Activated naive CD4-positive, alpha-beta T cell treated with anti-CD3 and anti-CD28 coated beads for 36 hours (primary cell): Measurements from ENCODE around the gene SLC16A13. TPM values are rescaled to one million over a fixed set of nuclear protein-coding genes. Genes with fewer than 3 reads are reported as not detected.
A peak's percentile ranks its signal among the peaks of the same experiment; 100 is the strongest.

Experiments
- CTCF ChIA-PET: fragments of 350-600 bp; sonication (Branson Sonifier 250); formaldehyde crosslinking; loops from one replicate; lab custom pipeline; 2021; ENCODE audit warnings: antibody characterized with exemption; lab: Charles Lee
- DNase-seq: peaks from one replicate; pipeline ENCODE4 v3.0.0-alpha.2; 2020
- H3K27ac Mint-ChIP-seq: one replicate; pipeline ENCODE4 v1.8.0; 2021; ENCODE audit warnings: mild to moderate bottlenecking, mixed read lengths
- H3K27me3 Mint-ChIP-seq: one replicate; pipeline ENCODE4 v1.8.0; 2021; ENCODE audit warnings: low read depth, mixed read lengths
- H3K36me3 Mint-ChIP-seq: one replicate; pipeline ENCODE4 v1.8.0; 2021; ENCODE audit warnings: low read depth, mixed read lengths
- H3K4me1 Mint-ChIP-seq: one replicate; pipeline ENCODE4 v1.8.0; 2021; ENCODE audit warnings: low read depth, mixed read lengths
- H3K4me3 Mint-ChIP-seq: one replicate; pipeline ENCODE4 v1.8.0; 2021; ENCODE audit warnings: mild to moderate bottlenecking, moderate library complexity, mixed read lengths
- H3K9me3 Mint-ChIP-seq: one replicate; pipeline ENCODE4 v1.8.0; 2021; ENCODE audit warnings: mixed read lengths
- intact Hi-C: fragments of 100-400 bp; cut with micrococcal nuclease; formaldehyde crosslinking; loops from one replicate; pipeline ENCODE4 v1.15.1; 2023
- total RNA-seq, 2 experiments: library from RNA; stranded (reverse); gene quantifications; one replicate each; pipeline ENCODE4 v1.2.3, GENCODE V29; 2021

The SLC16A13 gene
- total RNA-seq, 2 experiments from 2014 or later = 4.1 to 5.3 TPM

DNA sequence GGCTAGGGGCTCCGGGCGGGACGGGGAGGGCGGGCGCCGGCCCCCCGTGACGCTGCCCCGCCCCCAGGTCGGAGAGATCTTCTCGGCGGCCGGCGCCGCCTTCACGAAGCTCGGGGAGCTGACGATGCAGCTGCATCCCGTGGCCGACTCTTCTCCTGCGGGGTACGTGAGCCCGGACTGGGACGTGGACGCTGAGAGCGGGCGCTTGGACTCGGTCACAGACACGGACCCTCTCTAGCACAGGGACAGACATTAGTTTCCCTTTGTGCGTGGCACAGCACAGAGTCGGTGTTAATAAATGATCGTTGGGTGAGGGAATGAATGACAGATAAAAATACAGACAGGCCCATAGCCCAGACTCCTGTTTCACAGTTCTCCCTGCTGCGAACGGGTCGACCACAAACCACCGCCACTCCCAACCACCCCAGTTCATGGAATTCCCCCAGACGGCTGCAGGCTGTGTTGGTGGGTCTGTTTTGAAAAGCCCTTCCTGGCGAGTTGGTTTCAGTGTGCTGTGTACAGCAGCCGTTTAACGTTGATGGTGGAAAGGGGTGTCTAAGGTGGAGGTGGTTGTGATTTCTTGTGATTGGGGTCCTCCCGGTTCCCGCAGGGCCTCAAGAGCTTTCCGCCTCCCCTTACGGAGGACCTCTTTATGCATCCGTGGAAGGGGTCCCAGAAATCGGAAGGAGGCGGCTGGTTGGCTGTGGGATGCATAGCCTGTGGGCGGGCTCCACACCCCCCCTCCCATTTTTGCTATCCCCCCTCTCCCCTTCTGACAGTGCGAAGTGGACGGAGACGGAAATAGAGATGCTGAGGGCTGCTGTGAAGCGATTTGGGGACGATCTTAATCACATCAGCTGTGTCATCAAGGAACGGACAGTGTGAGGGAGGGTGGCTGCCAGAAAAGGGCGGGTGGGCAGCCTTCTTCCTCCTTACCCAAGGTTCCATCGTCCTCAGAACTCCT is 20.5 kb upstream of the SLC16A13 start:
- intact Hi-C loops = loop anchor here (1.0 to 5.0 kb wide), 5 partner anchors 8 to 1367 kb away; partner anchors contain the start of genes BCL6B, C17orf100, MED31 and PIMREG
- CTCF ChIA-PET = interaction anchor here (1.1 to 2.2 kb wide), 2 partner anchors 11 to 104 kb away, joined by 3 to 8 read pairs; no protein-coding TSS in a partner anchor
- no peaks in the 10 kb centered on the region for H3K27me3 Mint-ChIP-seq

DNA sequence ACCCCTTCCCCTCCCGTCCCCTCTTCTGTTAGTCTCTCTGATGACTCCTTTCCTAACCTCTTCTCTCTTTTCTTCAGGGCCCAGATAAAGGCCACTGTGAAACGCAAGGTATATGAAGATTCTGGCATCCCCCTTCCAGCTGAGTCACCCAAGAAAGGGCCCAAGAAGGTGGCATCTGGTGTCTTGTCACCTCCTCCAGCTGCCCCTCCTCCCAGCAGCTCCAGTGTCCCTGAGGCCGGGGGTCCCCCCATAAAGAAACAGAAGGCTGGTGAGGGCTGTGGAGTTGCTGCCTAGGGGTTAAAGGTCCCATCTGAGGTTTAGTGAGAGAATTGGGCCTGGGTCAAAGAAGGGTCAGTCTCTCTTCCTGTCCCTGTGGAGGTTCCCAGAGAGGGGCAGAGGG is 19.4 kb upstream of the SLC16A13 start:
- peaks cover 33% of the 10 kb centered on the region for H3K4me1 Mint-ChIP-seq
- H3K9me3 Mint-ChIP-seq = no peaks in the 10 kb centered on the region
- H3K27me3 Mint-ChIP-seq = no peaks in the 10 kb centered on the region
- H3K4me3 Mint-ChIP-seq = peak overlapping the region; percentile 93
- DNase-seq = peak; percentile 37
- CTCF ChIA-PET = interaction anchor here (1.1 to 2.2 kb wide), 2 partner anchors 12 to 105 kb away, joined by 3 to 8 read pairs; no protein-coding TSS in a partner anchor
- peaks cover 37% of the 10 kb centered on the region for H3K36me3 Mint-ChIP-seq
- intact Hi-C loops = no loop called here
- H3K27ac Mint-ChIP-seq = peak overlapping the region; percentile 98

More for the DNA sequence above, 20.5 kb upstream of the SLC16A13 start:
- peak; percentile 86 for DNase-seq
- H3K27ac Mint-ChIP-seq = peak overlapping the region; percentile 98
- H3K4me1 Mint-ChIP-seq = peaks cover 42% of the 10 kb centered on the region
- H3K9me3 Mint-ChIP-seq = no peaks in the 10 kb centered on the region
- peaks cover 37% of the 10 kb centered on the region for H3K36me3 Mint-ChIP-seq
- peak overlapping the region; percentile 93 for H3K4me3 Mint-ChIP-seq

DNA sequence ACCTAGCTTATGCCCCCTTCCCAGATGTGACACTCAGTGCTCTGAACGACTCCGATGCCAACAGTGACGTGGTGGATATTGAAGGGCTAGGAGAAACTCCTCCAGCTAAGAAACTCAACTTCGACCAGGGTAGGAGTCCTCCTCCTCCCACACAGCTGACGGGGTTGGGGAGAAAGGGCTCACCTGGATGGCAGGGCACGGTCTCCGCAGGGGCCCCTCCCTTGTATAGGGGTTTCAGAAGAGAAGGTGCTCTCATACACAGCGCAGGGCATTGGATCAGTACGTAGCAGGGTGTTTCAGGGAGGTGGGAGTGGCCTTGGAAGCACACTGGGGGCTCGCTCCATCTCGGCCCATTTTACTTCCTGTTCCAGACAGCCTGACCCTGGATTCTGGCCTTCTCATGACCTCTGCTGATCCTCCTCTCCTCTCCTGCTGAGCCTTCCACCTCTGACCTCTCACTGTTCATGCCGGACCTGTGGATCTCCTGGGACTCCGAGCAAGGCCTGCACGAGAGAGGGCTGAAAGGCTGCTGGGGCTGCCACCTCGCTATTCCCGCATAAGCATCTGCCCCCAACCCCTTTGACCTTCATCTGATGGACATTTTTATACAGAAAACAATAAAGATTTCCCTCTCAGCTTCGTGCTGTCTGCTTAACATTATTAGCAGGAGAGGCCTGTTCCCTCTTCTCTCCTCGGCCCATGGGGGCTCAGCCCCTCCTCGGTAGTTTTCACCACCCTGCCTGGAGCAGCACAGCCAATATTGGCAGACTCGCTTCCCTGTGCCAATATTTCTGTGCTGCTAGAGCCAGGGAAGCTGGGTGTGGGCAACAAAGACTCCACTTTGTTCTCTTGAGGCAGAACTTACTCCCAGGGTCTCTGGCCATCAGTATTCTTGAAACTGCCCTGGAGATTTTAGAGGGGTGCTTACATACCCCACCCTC is 18.7 kb upstream of the SLC16A13 start:
- intact Hi-C loops = no loop called here
- CTCF ChIA-PET = interaction anchor here (2.2 kb wide), 1 partner anchor 13 kb away, joined by 8 read pairs; no protein-coding TSS in a partner anchor
- no peaks in the 10 kb centered on the region for H3K27me3 Mint-ChIP-seq
- no peak overlapping the region for H3K4me3 Mint-ChIP-seq
- no peaks in the 10 kb centered on the region for H3K9me3 Mint-ChIP-seq
- H3K36me3 Mint-ChIP-seq = peaks cover 37% of the 10 kb centered on the region
- H3K27ac Mint-ChIP-seq = peak overlapping the region; percentile 4
- peaks cover 33% of the 10 kb centered on the region for H3K4me1 Mint-ChIP-seq
- DNase-seq = no peak

DNA sequence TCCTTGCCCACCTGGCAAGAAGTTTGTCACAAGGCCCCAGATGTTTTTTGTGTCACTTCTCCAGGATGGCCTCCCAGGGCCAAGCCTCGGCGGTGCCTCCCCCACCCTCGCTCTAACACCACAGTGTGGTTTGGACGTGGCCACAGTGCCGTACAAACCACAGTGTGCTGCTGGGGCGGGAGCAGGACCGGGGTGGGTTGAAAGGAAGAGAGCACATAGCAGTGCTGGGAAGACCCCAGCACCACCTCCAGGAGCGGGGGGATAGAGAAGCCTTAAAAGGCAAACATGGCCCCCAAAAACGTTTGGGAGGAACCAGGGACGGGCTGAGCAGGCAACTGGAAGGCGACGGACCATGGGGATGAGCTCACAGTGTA is 18.0 kb upstream of the SLC16A13 start:
- no peak for DNase-seq
- peaks cover 38% of the 10 kb centered on the region for H3K4me1 Mint-ChIP-seq
- H3K9me3 Mint-ChIP-seq = no peaks in the 10 kb centered on the region
- H3K27me3 Mint-ChIP-seq = peaks cover 4% of the 10 kb centered on the region
- intact Hi-C loops = no loop called here
- CTCF ChIA-PET = no interaction called here
- H3K4me3 Mint-ChIP-seq = no peak overlapping the region
- H3K36me3 Mint-ChIP-seq = peaks cover 35% of the 10 kb centered on the region
- H3K27ac Mint-ChIP-seq = peak overlapping the region; percentile 4

DNA sequence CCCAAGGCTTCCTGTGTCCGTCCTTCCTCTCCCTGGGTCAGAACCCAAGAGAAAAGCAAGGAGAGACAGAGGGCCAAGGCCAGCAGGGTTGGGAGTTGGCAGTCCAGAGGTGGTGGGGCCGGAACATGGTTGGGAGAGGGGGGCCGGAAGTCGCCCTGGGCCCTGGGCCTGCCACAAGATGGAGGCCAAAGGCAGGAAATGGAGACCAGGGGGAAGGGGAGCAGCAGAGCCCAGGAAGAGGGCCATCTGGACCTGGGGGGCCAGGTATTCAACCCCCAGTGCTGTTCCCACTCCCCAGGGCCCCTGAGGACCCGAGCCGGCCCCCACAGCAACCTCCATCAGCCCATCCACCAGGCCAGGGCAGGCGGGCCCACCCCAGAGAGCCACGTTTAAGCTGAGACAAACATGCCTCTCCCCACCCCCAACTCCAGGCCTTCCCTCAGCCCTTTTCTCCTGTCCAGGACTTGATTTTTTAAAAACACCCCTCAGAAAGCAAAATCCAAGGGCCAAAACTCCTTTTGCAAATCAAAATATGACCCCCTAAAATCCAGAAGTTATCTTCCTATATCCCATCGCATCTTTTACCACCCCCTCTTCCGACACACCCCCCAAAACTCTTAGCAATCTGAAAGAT is 17.4 kb upstream of the SLC16A13 start:
- H3K36me3 Mint-ChIP-seq = peaks cover 29% of the 10 kb centered on the region
- CTCF ChIA-PET = interaction anchor here (1.0 kb wide), 1 partner anchor 104 kb away, joined by 4 read pairs; no protein-coding TSS in a partner anchor
- no peak for DNase-seq
- peak overlapping the region; percentile 4 for H3K27ac Mint-ChIP-seq
- peaks cover 42% of the 10 kb centered on the region for H3K4me1 Mint-ChIP-seq
- H3K27me3 Mint-ChIP-seq = peaks cover 4% of the 10 kb centered on the region
- H3K9me3 Mint-ChIP-seq = no peaks in the 10 kb centered on the region
- intact Hi-C loops = no loop called here
- no peak overlapping the region for H3K4me3 Mint-ChIP-seq

DNA sequence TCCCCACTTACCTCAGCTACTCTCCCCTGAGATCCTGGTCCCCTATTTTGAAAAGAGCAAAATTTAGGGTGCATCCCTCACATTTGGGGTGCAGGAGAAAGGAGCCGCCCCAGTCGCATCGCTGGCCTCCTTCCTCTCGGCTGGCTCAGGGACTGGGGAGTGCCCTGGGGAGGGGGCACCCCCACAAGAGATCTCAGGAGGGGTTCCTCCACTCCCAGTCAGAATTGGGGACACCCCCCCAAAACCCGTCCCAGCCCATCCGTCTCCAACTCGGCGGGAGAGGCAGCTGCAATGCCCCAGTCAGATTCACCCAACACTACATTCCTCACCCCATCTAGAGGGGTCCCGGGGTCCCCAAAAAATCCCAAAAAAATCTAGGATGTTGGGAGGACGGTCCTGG is 16.4 kb upstream of the SLC16A13 start:
- H3K4me1 Mint-ChIP-seq = peaks cover 44% of the 10 kb centered on the region
- intact Hi-C loops = no loop called here
- peaks cover 4% of the 10 kb centered on the region for H3K27me3 Mint-ChIP-seq
- no peaks in the 10 kb centered on the region for H3K9me3 Mint-ChIP-seq
- CTCF ChIA-PET = interaction anchor here (0.8 to 1.0 kb wide), 2 partner anchors 15 to 105 kb away, joined by 3 to 4 read pairs; no protein-coding TSS in a partner anchor
- no peak for DNase-seq
- H3K4me3 Mint-ChIP-seq = no peak overlapping the region
- H3K27ac Mint-ChIP-seq = no peak overlapping the region
- H3K36me3 Mint-ChIP-seq = peaks cover 21% of the 10 kb centered on the region

DNA sequence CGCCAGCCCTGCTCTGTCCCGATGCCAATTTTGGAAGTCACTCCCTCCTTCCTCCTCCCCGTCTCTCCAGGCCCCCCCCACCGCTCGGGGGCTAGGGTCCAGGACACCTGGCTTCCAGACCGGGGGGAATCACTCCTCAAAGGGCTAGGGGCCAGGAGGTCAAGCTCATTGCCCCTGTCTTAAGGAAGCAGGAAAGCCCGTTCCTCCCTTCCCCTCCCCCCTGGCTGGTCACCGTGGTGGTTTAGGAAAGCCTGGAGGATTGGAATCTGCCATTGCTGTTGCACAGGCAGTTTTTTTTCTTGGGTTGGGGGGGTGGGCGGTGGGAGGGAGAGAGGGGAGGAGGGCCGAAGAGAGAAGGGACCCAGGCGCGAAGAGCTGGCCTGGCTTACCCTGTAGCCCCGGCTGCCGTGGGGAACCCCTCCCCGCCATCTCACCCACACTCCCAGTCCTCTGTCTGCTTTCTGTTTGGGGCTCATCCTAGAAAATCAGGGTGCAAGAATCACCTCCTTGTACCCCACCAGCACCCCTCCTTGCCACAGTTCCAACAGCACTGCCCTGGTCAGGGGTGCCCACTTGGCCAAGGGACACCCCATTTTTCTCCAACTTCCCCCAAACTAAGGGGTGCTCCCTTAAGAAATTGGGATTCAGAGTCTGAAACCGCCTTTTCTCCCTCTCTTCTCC is 15.8 kb upstream of the SLC16A13 start:
- peaks cover 19% of the 10 kb centered on the region for H3K36me3 Mint-ChIP-seq
- DNase-seq = no peak
- H3K4me3 Mint-ChIP-seq = no peak overlapping the region
- CTCF ChIA-PET = interaction anchor here (0.7 to 2.5 kb wide), 7 partner anchors 10 to 176 kb away, joined by 3 to 14 read pairs (median 6); no protein-coding TSS in a partner anchor
- intact Hi-C loops = no loop called here
- H3K9me3 Mint-ChIP-seq = no peaks in the 10 kb centered on the region
- peaks cover 44% of the 10 kb centered on the region for H3K4me1 Mint-ChIP-seq
- H3K27ac Mint-ChIP-seq = no peak overlapping the region
- peaks cover 4% of the 10 kb centered on the region for H3K27me3 Mint-ChIP-seq

DNA sequence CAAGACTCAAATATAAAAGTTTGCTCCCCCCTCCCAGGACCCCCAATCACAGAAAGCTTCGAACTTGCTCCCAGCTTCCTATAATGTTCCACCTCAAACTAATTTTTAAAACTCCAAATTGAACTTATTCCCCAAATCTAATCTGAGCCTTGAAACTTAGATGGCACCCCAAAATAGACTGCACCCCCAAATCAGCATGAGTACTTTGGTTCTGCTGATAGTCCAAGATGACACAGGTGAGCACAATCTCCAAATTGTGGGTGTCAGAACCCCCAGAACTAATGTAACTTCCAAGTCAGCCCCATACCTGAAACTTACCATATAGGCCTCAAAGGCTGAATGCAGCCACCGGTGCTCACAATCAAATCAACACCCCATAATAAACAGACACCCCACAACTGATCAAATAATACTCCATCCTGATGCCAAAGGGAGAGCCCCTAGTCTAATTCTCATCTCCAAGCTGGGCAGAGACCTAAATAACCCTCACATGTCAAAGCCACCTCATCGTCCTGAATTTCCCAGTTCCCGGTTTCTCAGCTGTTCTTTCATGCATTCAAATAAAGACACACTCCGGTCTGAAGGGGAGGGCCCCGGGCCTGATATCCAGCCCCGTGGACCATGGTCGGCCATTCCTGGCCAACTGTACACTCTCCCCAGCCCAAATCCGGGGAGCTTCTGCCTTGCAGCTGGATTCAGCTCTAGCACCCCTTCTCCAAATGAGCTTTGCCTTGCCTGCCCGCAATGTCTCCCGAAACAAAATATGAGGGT is 14.7 kb upstream of the SLC16A13 start:
- intact Hi-C loops = no loop called here
- H3K4me1 Mint-ChIP-seq = peaks cover 38% of the 10 kb centered on the region
- CTCF ChIA-PET = interaction anchor here (0.5 to 5.0 kb wide), 23 partner anchors 9 to 177 kb away, joined by 3 to 37 read pairs (median 5); partner anchors contain the start of genes RNASEK and SLC16A13
- DNase-seq = no peak
- peaks cover 4% of the 10 kb centered on the region for H3K27me3 Mint-ChIP-seq
- H3K9me3 Mint-ChIP-seq = no peaks in the 10 kb centered on the region
- H3K4me3 Mint-ChIP-seq = peak overlapping the region; percentile 59
- peaks cover 11% of the 10 kb centered on the region for H3K36me3 Mint-ChIP-seq
- no peak overlapping the region for H3K27ac Mint-ChIP-seq

DNA sequence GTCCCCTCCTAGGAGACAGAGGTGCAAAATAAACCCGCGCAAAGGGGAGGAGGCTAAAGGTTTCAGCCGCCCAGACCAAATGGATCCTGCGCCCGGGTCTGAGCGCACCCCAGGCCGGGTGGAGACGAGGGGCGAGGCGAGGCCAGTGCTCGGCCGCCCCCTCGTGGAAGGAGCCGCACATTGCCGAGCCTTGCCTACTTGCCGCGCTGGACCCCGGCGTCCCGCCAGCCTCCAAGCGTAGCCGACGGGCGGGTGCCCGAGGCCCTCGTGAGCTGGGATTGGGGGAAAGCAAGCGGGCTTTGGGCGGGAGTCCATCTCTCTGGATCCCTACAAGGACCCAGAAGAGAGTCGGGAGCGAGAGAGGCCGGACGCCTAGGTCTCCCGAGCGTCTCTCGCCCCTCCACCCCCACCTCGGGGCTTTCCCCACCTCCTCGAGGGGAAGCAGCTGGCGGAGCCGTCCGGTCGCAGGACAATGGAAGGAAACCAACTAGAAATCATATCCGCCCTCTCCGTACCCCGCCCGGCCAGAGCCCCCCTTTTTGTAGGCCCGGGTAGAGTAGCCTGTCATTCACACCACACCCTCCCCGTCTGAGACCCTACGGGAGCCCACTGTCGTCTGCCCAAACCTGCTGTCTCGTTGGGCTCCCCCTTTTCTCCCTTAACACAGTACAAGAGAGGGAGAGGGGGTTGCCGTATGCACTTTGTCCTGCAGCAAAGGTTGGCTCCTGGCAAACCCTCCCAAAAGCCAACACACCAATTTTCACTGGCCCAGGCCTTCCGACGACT is 13.6 kb upstream of the SLC16A13 start:
- H3K27me3 Mint-ChIP-seq = peaks cover 4% of the 10 kb centered on the region
- peaks cover 6% of the 10 kb centered on the region for H3K36me3 Mint-ChIP-seq
- intact Hi-C loops = loop anchor here (1.0 kb wide), 3 partner anchors 18 to 179 kb away; no protein-coding TSS in a partner anchor
- H3K4me3 Mint-ChIP-seq = peak overlapping the region; percentile 59
- no peaks in the 10 kb centered on the region for H3K9me3 Mint-ChIP-seq
- H3K4me1 Mint-ChIP-seq = peaks cover 29% of the 10 kb centered on the region
- CTCF ChIA-PET = interaction anchor here (0.5 to 5.0 kb wide), 23 partner anchors 10 to 178 kb away, joined by 3 to 37 read pairs (median 5); partner anchors contain the start of genes RNASEK and SLC16A13
- peak overlapping the region; percentile 26 for H3K27ac Mint-ChIP-seq
- peak; percentile 80 for DNase-seq
